ENCODE measurements around the gene TNS1.

The TNS1 gene

GRCh38 chr2:217988840-217989204, 14.0 kb downstream of the TNS1 start:
- intact Hi-C loops (cut with DNase I) = loop anchor here (5.0 kb wide), 3 partner anchors 47 to 197 kb away; no protein-coding TSS in a partner anchor
- DNase-seq = peak in 1 of 42 donors; percentile 14

GRCh38 chr2:217988014-217988839, 14.6 kb downstream of the TNS1 start:
- DNase-seq = peak; percentile 62 to 95 (median 86)
- intact Hi-C loops (cut with DNase I) = loop anchor here (5.0 kb wide), 3 partner anchors 46 to 196 kb away; no protein-coding TSS in a partner anchor

- DNase-seq = no peak
- intact Hi-C loops (cut with DNase I) = loop anchor here (5.0 kb wide), 3 partner anchors 45 to 195 kb away; no protein-coding TSS in a partner anchor
Observed at GRCh38 chr2:217987391-217987790, 15.4 kb downstream of the TNS1 start.

GRCh38 chr2:217986256-217986961, 16.4 kb downstream of the TNS1 start:
- intact Hi-C loops (cut with DNase I) = loop anchor here (5.0 kb wide), 3 partner anchors 44 to 194 kb away; no protein-coding TSS in a partner anchor
- no peak for DNase-seq

- intact Hi-C loops (cut with DNase I) = no loop called here
- no peak for DNase-seq
Observed at GRCh38 chr2:217983276-217984233, 19.2 kb downstream of the TNS1 start.

- intact Hi-C loops (cut with DNase I) = no loop called here
- no peak for DNase-seq
Observed at GRCh38 chr2:217981971-217982370, 20.8 kb downstream of the TNS1 start.

GRCh38 chr2:217981084-217981730, 21.6 kb downstream of the TNS1 start:
- intact Hi-C loops (cut with DNase I) = no loop called here
- no peak for DNase-seq

- intact Hi-C loops (cut with DNase I) = no loop called here
- peak in 1 of 42 donors; percentile 35 for DNase-seq
Observed at GRCh38 chr2:217980591-217980990, 22.2 kb downstream of the TNS1 start.

- intact Hi-C loops (cut with DNase I) = no loop called here
- no peak for DNase-seq
Observed at GRCh38 chr2:217980036-217980435, 22.8 kb downstream of the TNS1 start.

- peak in 1 of 42 donors; percentile 12 for DNase-seq
Observed at GRCh38 chr2:217979151-217979811, 23.5 kb downstream of the TNS1 start.

GRCh38 chr2:217978536-217979150, 24.2 kb downstream of the TNS1 start:
- peak in 1 of 42 donors; percentile 24 for DNase-seq
- intact Hi-C loops (cut with DNase I) = no loop called here

More at GRCh38 chr2:217979151-217979811, 23.5 kb downstream of the TNS1 start:
- intact Hi-C loops (cut with DNase I) = no loop called here

- intact Hi-C loops (cut with DNase I) = no loop called here
- peak in 1 of 42 donors; percentile 14 for DNase-seq
Observed at GRCh38 chr2:217977840-217978535, 24.8 kb downstream of the TNS1 start.

- no peak for DNase-seq
- intact Hi-C loops (cut with DNase I) = no loop called here
Observed at GRCh38 chr2:217976301-217976700, 26.5 kb downstream of the TNS1 start.

- no peak for DNase-seq
- intact Hi-C loops (cut with DNase I) = no loop called here
Observed at GRCh38 chr2:217975626-217976025, 27.2 kb downstream of the TNS1 start.

- no peak for DNase-seq
- intact Hi-C loops (cut with DNase I) = no loop called here
Observed at GRCh38 chr2:217974389-217975005, 28.3 kb downstream of the TNS1 start.

- DNase-seq = no peak
- intact Hi-C loops (cut with DNase I) = no loop called here
Observed at GRCh38 chr2:217973008-217973787, 29.6 kb downstream of the TNS1 start.

Data from head of caudate nucleus (tissue), 42 donors.